ENCODE measurements around the gene MAGEA3.
"Not testable (repeated sequence)": the region's sequence is repeated elsewhere in the genome, so short reads cannot be mapped to it uniquely, and the experiment has no call there.

The MAGEA3 gene

GRCh38 chrX:152697952-152698931 is at the start of gene MAGEA3:
Gene MAGEA3, plus strand, starts transcription at chrX:152698794. Its CDS starts 2,039 bp downstream, at chrX:152700833.
- not testable (repeated sequence) for H3K27ac ChIP-seq (ENCODE audit: low read depth, low read length); H3K27me3 ChIP-seq (ENCODE audit: control insufficient read depth in 1 of 2, insufficient read depth in 2 of 2, low read length in 2 of 2); H3K36me3 ChIP-seq (ENCODE audit: control insufficient read depth in 1 of 2, insufficient read depth in 2 of 2, low read length in 2 of 2); H3K9me3 ChIP-seq (ENCODE audit: control insufficient read depth in 1 of 2, low read length in 2 of 2); H3K4me3 ChIP-seq (ENCODE audit: low read depth in 1 of 2, low read length in 2 of 2); H3K4me1 ChIP-seq (ENCODE audit: control insufficient read depth in 1 of 2, insufficient read depth in 2 of 2, low read length in 2 of 2); H3K9ac ChIP-seq (ENCODE audit: low read depth in 1 of 2, low read length in 2 of 2)

GRCh38 chrX:152652060-152652459 is 46.5 kb upstream of the MAGEA3 start:
- no peaks in the 10 kb centered on the region for H3K9me3 ChIP-seq (ENCODE audit: control insufficient read depth in 1 of 2, low read length in 2 of 2)
- H3K4me3 ChIP-seq (ENCODE audit: low read depth in 1 of 2, low read length in 2 of 2): no peak overlapping the region

GRCh38 chrX:152652467-152652866 is 46.1 kb upstream of the MAGEA3 start:
- H3K9me3 ChIP-seq (ENCODE audit: control insufficient read depth in 1 of 2, low read length in 2 of 2): no peaks in the 10 kb centered on the region
- no peak overlapping the region for H3K4me3 ChIP-seq (ENCODE audit: low read depth in 1 of 2, low read length in 2 of 2)
- H3K27ac ChIP-seq (ENCODE audit: low read depth, low read length): no peak overlapping the region
- H3K4me1 ChIP-seq (ENCODE audit: control insufficient read depth in 1 of 2, insufficient read depth in 2 of 2, low read length in 2 of 2): no peaks in the 10 kb centered on the region
- no peaks in the 10 kb centered on the region for H3K36me3 ChIP-seq (ENCODE audit: control insufficient read depth in 1 of 2, insufficient read depth in 2 of 2, low read length in 2 of 2)
- H3K9ac ChIP-seq (ENCODE audit: low read depth in 1 of 2, low read length in 2 of 2): no peak overlapping the region
- H3K27me3 ChIP-seq (ENCODE audit: control insufficient read depth in 1 of 2, insufficient read depth in 2 of 2, low read length in 2 of 2): no peaks in the 10 kb centered on the region

More at GRCh38 chrX:152652060-152652459, 46.5 kb upstream of the MAGEA3 start:
- H3K4me1 ChIP-seq (ENCODE audit: control insufficient read depth in 1 of 2, insufficient read depth in 2 of 2, low read length in 2 of 2): no peaks in the 10 kb centered on the region
- no peaks in the 10 kb centered on the region for H3K27me3 ChIP-seq (ENCODE audit: control insufficient read depth in 1 of 2, insufficient read depth in 2 of 2, low read length in 2 of 2)
- H3K36me3 ChIP-seq (ENCODE audit: control insufficient read depth in 1 of 2, insufficient read depth in 2 of 2, low read length in 2 of 2): no peaks in the 10 kb centered on the region
- H3K27ac ChIP-seq (ENCODE audit: low read depth, low read length): no peak overlapping the region
- H3K9ac ChIP-seq (ENCODE audit: low read depth in 1 of 2, low read length in 2 of 2): no peak overlapping the region

GRCh38 chrX:152656087-152656486 is 42.5 kb upstream of the MAGEA3 start:
- Histone ChIP-seq H3K4me3 (ENCODE audit: low read depth in 1 of 2, low read length in 2 of 2) (no peak overlapping the region), H3K27ac (ENCODE audit: low read depth, low read length) (no peak overlapping the region), H3K36me3 (ENCODE audit: control insufficient read depth in 1 of 2, insufficient read depth in 2 of 2, low read length in 2 of 2) (no peaks in the 10 kb centered on the region), H3K27me3 (ENCODE audit: control insufficient read depth in 1 of 2, insufficient read depth in 2 of 2, low read length in 2 of 2) (no peaks in the 10 kb centered on the region), H3K4me1 (ENCODE audit: control insufficient read depth in 1 of 2, insufficient read depth in 2 of 2, low read length in 2 of 2) (no peaks in the 10 kb centered on the region), H3K9me3 (ENCODE audit: control insufficient read depth in 1 of 2, low read length in 2 of 2) (no peaks in the 10 kb centered on the region), H3K9ac (ENCODE audit: low read depth in 1 of 2, low read length in 2 of 2) (no peak overlapping the region)

GRCh38 chrX:152656890-152657289 is 41.7 kb upstream of the MAGEA3 start:
- no peaks in the 10 kb centered on the region for H3K4me1 ChIP-seq (ENCODE audit: control insufficient read depth in 1 of 2, insufficient read depth in 2 of 2, low read length in 2 of 2)
- H3K9ac ChIP-seq (ENCODE audit: low read depth in 1 of 2, low read length in 2 of 2): no peak overlapping the region
- no peaks in the 10 kb centered on the region for H3K36me3 ChIP-seq (ENCODE audit: control insufficient read depth in 1 of 2, insufficient read depth in 2 of 2, low read length in 2 of 2)
- no peak overlapping the region for H3K4me3 ChIP-seq (ENCODE audit: low read depth in 1 of 2, low read length in 2 of 2)
- H3K27ac ChIP-seq (ENCODE audit: low read depth, low read length): no peak overlapping the region
- H3K27me3 ChIP-seq (ENCODE audit: control insufficient read depth in 1 of 2, insufficient read depth in 2 of 2, low read length in 2 of 2): no peaks in the 10 kb centered on the region
- no peaks in the 10 kb centered on the region for H3K9me3 ChIP-seq (ENCODE audit: control insufficient read depth in 1 of 2, low read length in 2 of 2)

- no peaks in the 10 kb centered on the region for H3K36me3 ChIP-seq (ENCODE audit: control insufficient read depth in 1 of 2, insufficient read depth in 2 of 2, low read length in 2 of 2)
- H3K4me3 ChIP-seq (ENCODE audit: low read depth in 1 of 2, low read length in 2 of 2): no peak overlapping the region
- H3K4me1 ChIP-seq (ENCODE audit: control insufficient read depth in 1 of 2, insufficient read depth in 2 of 2, low read length in 2 of 2): no peaks in the 10 kb centered on the region
- H3K9me3 ChIP-seq (ENCODE audit: control insufficient read depth in 1 of 2, low read length in 2 of 2): no peaks in the 10 kb centered on the region
- H3K27me3 ChIP-seq (ENCODE audit: control insufficient read depth in 1 of 2, insufficient read depth in 2 of 2, low read length in 2 of 2): no peaks in the 10 kb centered on the region
- no peak overlapping the region for H3K27ac ChIP-seq (ENCODE audit: low read depth, low read length)
- no peak overlapping the region for H3K9ac ChIP-seq (ENCODE audit: low read depth in 1 of 2, low read length in 2 of 2)
Measured at GRCh38 chrX:152658302-152658701, 40.3 kb upstream of the MAGEA3 start.

GRCh38 chrX:152663086-152663485 is 35.5 kb upstream of the MAGEA3 start:
- Histone ChIP-seq H3K27me3 (ENCODE audit: control insufficient read depth in 1 of 2, insufficient read depth in 2 of 2, low read length in 2 of 2) (no peaks in the 10 kb centered on the region), H3K9ac (ENCODE audit: low read depth in 1 of 2, low read length in 2 of 2) (no peak overlapping the region), H3K9me3 (ENCODE audit: control insufficient read depth in 1 of 2, low read length in 2 of 2) (no peaks in the 10 kb centered on the region), H3K4me3 (ENCODE audit: low read depth in 1 of 2, low read length in 2 of 2) (no peak overlapping the region), H3K4me1 (ENCODE audit: control insufficient read depth in 1 of 2, insufficient read depth in 2 of 2, low read length in 2 of 2) (no peaks in the 10 kb centered on the region), H3K27ac (ENCODE audit: low read depth, low read length) (no peak overlapping the region), H3K36me3 (ENCODE audit: control insufficient read depth in 1 of 2, insufficient read depth in 2 of 2, low read length in 2 of 2) (no peaks in the 10 kb centered on the region)

GRCh38 chrX:152674135-152674534 is 24.5 kb upstream of the MAGEA3 start:
- Histone ChIP-seq H3K27me3 (ENCODE audit: control insufficient read depth in 1 of 2, insufficient read depth in 2 of 2, low read length in 2 of 2) (no peaks in the 10 kb centered on the region), H3K9me3 (ENCODE audit: control insufficient read depth in 1 of 2, low read length in 2 of 2) (no peaks in the 10 kb centered on the region), H3K36me3 (ENCODE audit: control insufficient read depth in 1 of 2, insufficient read depth in 2 of 2, low read length in 2 of 2) (no peaks in the 10 kb centered on the region), H3K4me1 (ENCODE audit: control insufficient read depth in 1 of 2, insufficient read depth in 2 of 2, low read length in 2 of 2) (no peaks in the 10 kb centered on the region), H3K4me3 (ENCODE audit: low read depth in 1 of 2, low read length in 2 of 2) (no peak overlapping the region), H3K9ac (ENCODE audit: low read depth in 1 of 2, low read length in 2 of 2) (no peak overlapping the region), H3K27ac (ENCODE audit: low read depth, low read length) (no peak overlapping the region)

- not testable (repeated sequence) for H3K4me3 ChIP-seq (ENCODE audit: low read depth in 1 of 2, low read length in 2 of 2)
Measured at GRCh38 chrX:152674652-152675051, 23.9 kb upstream of the MAGEA3 start.

GRCh38 chrX:152681012-152681411 is 17.6 kb upstream of the MAGEA3 start:
- H3K9ac ChIP-seq (ENCODE audit: low read depth in 1 of 2, low read length in 2 of 2); H3K4me1 ChIP-seq (ENCODE audit: control insufficient read depth in 1 of 2, insufficient read depth in 2 of 2, low read length in 2 of 2); H3K4me3 ChIP-seq (ENCODE audit: low read depth in 1 of 2, low read length in 2 of 2); H3K9me3 ChIP-seq (ENCODE audit: control insufficient read depth in 1 of 2, low read length in 2 of 2); H3K27ac ChIP-seq (ENCODE audit: low read depth, low read length); H3K27me3 ChIP-seq (ENCODE audit: control insufficient read depth in 1 of 2, insufficient read depth in 2 of 2, low read length in 2 of 2); H3K36me3 ChIP-seq (ENCODE audit: control insufficient read depth in 1 of 2, insufficient read depth in 2 of 2, low read length in 2 of 2): not testable (repeated sequence)

More at GRCh38 chrX:152674652-152675051, 23.9 kb upstream of the MAGEA3 start:
- not testable (repeated sequence) for H3K9ac ChIP-seq (ENCODE audit: low read depth in 1 of 2, low read length in 2 of 2); H3K27ac ChIP-seq (ENCODE audit: low read depth, low read length); H3K27me3 ChIP-seq (ENCODE audit: control insufficient read depth in 1 of 2, insufficient read depth in 2 of 2, low read length in 2 of 2); H3K4me1 ChIP-seq (ENCODE audit: control insufficient read depth in 1 of 2, insufficient read depth in 2 of 2, low read length in 2 of 2); H3K36me3 ChIP-seq (ENCODE audit: control insufficient read depth in 1 of 2, insufficient read depth in 2 of 2, low read length in 2 of 2); H3K9me3 ChIP-seq (ENCODE audit: control insufficient read depth in 1 of 2, low read length in 2 of 2)

All from duodenal mucosa (tissue), 2 donors.